Ectodermal cell (in vitro differentiated cells): ENCODE results near the gene SSRP1.
"Not testable (repeated sequence)": the region's sequence is repeated elsewhere in the genome, so short reads cannot be mapped to it uniquely, and the experiment has no call there.

Source experiments
- H3K27ac ChIP-seq: 2 replicates; pipeline ENCODE4 v1.7.0; 2013; ENCODE audit warnings: mild to moderate bottlenecking, low read depth, low read length; ENCODE audit not compliant: insufficient read depth, poor library complexity, severe bottlenecking
- H3K27me3 ChIP-seq: 2 replicates; pipeline ENCODE4 v1.7.0; 2013; ENCODE audit warnings: mild to moderate bottlenecking, low read length; ENCODE audit not compliant: insufficient read depth, control insufficient read depth, poor library complexity, severe bottlenecking
- H3K36me3 ChIP-seq: one replicate; pipeline ENCODE4 v1.7.0; 2013; ENCODE audit warnings: low read length; ENCODE audit not compliant: control insufficient read depth, insufficient read depth
- H3K4me1 ChIP-seq: one replicate; pipeline ENCODE4 v1.7.0; 2013; ENCODE audit warnings: low read length; ENCODE audit not compliant: control insufficient read depth, insufficient read depth
- H3K4me3 ChIP-seq: 2 replicates; pipeline ENCODE4 v1.7.0; 2013; ENCODE audit warnings: low read depth, low read length, control low read depth; ENCODE audit not compliant: insufficient read depth
- H3K9me3 ChIP-seq: 2 replicates; pipeline ENCODE4 v1.7.0; 2013; ENCODE audit warnings: mild to moderate bottlenecking, low read length, moderate library complexity; ENCODE audit not compliant: control insufficient read depth
- WGBS, 2 experiments: methylation state at CpG; one replicate each; pipeline ENCODE4 v1.1.7; 2013; ENCODE audit warnings: missing lambda C conversion rate in 2 of 2; 5-methylcytosine and 5-hydroxymethylcytosine counted together

SSRP1 gene

DNA sequence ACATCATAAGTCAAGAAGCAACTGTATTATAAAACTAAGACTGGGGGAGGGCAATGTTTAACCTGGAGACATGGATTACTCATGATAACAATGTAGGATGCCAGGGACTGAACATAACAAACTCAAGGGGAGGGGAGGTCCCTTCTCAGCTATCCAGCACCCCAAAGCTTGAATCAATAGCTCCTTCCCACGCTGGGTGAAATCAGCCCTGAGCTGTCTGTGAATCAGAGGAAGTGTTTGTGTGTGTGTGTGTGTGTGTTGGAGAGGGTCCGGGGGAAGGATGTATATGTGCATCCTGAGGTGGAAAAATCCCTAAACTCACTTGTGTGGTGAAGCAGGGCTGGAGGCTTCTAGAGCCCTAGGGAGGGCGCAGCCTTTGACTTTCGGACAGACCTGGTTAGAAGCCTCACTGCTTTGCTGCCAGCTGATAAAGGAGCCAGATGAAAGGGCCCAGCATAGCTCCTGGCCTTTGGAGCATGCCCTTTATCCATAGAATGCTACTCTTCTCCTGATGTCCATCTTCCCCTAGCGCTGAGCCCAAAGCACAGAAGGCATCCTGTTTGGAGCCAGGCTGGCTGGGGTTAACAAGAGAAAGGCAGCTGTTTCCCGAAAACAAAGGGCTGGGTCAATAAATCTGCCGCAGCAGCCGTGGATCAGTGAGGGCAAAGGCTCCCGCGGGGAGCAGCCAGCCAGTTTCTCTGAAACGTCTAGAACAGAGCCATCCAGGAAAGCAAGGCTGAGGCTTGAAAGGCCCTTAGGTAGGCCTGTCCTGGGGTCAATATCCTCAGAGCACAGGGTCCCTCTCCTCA, 46.7 kb downstream of the SSRP1 start:
- Histone ChIP-seq H3K27ac (peak overlapping the region; percentile 75), H3K9me3 (no peaks in the 10 kb centered on the region), H3K4me1 (peaks cover 14% of the 10 kb centered on the region), H3K4me3 (no peak overlapping the region), H3K27me3 (no peaks in the 10 kb centered on the region), H3K36me3 (no peaks in the 10 kb centered on the region)
- WGBS, 2 experiments: 31 to 32% methylated on average over 11 of the region's 11 CpGs

DNA sequence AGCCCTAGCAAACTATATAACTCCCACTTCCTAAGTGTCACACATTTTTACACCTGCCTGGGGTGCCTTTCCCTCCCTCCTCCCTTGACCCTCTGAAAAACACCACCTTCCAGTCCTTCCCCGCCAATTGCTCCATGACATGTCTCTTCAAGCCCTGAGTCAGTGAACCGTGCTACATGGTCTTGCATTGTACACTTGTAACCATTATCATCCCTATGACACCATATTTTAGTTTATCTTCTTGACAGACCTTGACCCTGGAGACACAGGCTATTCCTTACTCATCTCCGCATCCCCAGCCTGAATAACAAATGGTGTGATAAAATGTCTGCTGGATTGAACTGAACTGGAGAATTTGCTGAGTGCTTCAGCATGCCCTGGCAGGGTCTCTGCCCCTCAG, 47.8 kb downstream of the SSRP1 start:
- no peaks in the 10 kb centered on the region for H3K27me3 ChIP-seq
- 93 to 97% methylated on average over 2 to 3 of the region's 3 CpGs for WGBS, 2 experiments
- no peak overlapping the region for H3K4me3 ChIP-seq
- no peak overlapping the region for H3K27ac ChIP-seq
- H3K36me3 ChIP-seq: no peaks in the 10 kb centered on the region
- peaks cover 19% of the 10 kb centered on the region for H3K4me1 ChIP-seq
- H3K9me3 ChIP-seq: no peaks in the 10 kb centered on the region

DNA sequence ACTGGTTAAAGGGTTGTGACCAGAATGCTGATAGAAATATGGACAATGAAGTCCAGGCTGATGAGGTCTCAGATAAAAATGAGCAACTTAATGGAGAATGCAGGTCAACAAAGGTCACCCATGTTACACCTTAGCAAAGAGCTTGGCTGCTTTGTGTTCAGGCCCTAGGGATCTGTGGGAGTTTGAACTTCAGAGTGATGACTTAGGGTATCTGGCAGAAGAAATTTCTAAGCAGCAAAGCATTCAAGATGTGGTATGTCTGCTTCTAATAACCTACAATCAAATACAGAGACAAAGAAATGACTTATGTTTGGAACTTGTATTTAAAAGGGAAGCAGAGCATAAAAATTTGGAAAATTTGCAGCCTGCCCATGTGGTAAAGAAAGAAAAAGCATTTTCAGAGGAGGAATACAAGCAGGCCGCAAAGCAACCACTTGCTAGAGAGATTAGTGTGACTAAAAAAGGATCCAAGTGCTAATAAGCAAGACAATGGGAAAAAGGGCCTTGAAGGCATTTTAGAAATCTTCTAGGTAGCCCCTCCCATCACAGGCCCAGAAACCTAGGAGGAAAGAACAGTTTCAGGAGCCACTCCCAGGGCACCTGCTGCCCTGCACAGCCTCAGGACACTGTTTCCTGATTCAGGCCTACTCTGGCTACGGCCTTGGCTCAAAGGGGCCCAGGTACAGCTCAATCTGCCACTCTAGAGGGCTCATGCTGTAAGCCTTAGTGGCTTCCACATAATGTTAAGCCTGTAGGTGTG, 52.3 kb downstream of the SSRP1 start:
- Histone ChIP-seq H3K27me3 (no peaks in the 10 kb centered on the region), H3K36me3 (no peaks in the 10 kb centered on the region), H3K4me3 (no peak overlapping the region), H3K4me1 (peaks cover 6% of the 10 kb centered on the region), H3K9me3 (no peaks in the 10 kb centered on the region), H3K27ac (no peak overlapping the region)
- 65 to 72% methylated on average over 2 of the region's 2 CpGs for WGBS, 2 experiments

DNA sequence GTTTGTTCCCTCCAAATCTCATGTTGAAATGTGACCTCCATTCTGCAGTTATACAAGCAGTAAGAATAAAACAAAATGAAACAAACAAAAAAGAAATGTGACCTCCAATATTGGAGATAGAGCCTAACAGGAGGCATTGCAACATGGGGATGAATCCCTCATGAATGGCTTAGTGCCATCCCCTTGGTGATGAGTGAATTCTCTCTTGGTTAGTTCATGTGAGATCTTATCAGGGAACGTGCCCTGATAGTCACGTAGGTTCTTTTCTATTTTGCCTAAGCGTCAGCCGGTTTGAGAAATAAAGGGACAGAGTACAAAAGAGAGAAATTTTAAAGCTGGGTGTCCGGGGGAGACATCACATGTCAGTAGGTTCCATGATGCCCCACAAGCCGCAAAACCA, 54.1 kb downstream of the SSRP1 start:
- not testable (repeated sequence) for H3K27ac ChIP-seq, H3K4me3 ChIP-seq, H3K27me3 ChIP-seq, H3K36me3 ChIP-seq, H3K9me3 ChIP-seq, H3K4me1 ChIP-seq
- 86 to 97% methylated on average over 5 to 6 of the region's 6 CpGs for WGBS, 2 experiments

DNA sequence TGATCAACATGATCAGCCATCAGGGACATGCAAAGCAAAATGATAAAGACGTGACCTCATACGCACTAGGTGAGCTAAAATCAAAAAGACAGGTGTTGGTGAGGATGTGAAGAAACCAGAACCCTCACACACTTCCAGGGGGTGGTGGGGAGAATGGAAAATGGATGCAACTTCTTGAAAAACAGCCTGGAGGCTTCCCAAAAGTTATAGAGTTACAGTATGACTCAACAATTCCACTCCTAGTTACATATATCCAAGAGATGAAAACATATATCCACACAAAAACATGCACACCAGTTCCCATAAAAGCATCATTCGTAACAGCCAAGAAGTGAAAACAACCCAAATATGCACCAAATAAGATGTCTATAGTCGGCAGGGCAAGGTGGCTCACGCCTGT, 56.6 kb downstream of the SSRP1 start:
- H3K36me3 ChIP-seq: no peaks in the 10 kb centered on the region
- peaks cover 6% of the 10 kb centered on the region for H3K4me1 ChIP-seq
- peaks cover 5% of the 10 kb centered on the region for H3K27me3 ChIP-seq
- H3K27ac ChIP-seq: no peak overlapping the region
- 93 to 97% methylated on average over 5 of the region's 5 CpGs for WGBS, 2 experiments
- no peaks in the 10 kb centered on the region for H3K9me3 ChIP-seq
- H3K4me3 ChIP-seq: no peak overlapping the region

DNA sequence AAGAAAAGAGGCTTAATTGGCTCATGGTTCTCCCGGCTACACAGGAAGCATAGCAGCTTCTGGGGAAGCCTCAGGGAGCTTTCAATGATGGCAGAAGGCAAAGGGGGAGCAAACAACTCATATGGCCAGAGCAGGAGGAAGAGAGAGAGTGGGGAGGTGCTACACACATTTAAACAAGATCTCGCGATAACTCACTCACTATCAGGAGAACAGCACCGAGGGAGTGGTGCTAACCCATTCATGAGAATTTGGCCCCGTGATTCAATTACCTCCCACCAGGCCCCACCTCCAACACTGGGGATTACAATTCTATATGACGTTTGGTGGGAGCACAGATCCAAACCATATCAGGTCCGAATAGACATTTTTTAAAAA, 57.0 kb downstream of the SSRP1 start:
- 90 to 92% methylated on average over 7 of the region's 7 CpGs for WGBS, 2 experiments
- H3K36me3 ChIP-seq: no peaks in the 10 kb centered on the region
- H3K27me3 ChIP-seq: peaks cover 5% of the 10 kb centered on the region
- no peak overlapping the region for H3K27ac ChIP-seq
- H3K4me1 ChIP-seq: peaks cover 4% of the 10 kb centered on the region
- no peak overlapping the region for H3K4me3 ChIP-seq
- H3K9me3 ChIP-seq: no peaks in the 10 kb centered on the region

DNA sequence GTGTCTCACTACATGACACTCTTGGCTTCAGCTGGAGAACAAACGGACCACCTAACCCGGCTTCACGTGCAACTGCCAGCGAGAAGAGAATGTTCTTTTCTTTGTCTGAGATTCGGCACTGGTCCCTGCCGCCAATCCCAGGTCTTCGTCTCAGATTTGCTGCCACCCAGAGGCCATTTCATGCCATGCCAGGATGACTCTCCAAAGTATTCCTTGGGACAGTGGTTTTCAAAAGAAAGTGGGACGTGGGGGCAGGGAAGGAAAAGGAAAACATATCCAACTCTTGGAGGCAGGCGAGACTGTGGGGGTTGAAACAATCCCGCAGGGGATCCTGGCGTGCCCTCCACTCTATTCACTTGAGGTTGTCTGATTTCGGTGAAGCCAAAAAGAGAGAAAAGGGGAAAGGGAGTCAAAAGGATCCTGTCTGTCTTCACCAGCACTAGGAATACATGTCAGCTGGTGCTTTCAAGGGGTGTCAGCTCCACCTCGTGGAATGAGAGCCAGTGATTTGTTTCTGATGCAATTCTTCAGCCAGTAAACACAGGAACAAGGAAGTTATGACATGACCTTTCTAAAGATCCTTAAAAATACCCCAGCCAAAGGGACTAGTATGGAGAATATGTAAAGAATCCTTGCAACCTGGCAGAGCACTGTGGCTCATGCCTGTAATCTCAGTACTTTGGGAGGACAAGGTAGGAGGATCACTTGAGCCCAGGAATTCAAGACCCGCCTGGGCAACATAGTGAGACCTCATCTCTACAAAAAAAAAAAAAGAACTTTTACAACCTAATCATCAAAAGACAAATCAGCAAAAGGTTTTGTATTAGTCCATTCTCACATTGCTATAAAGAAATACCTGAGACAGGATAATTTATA, 57.6 kb downstream of the SSRP1 start:
- peaks cover 5% of the 10 kb centered on the region for H3K27me3 ChIP-seq
- no peak overlapping the region for H3K27ac ChIP-seq
- H3K36me3 ChIP-seq: no peaks in the 10 kb centered on the region
- no peak overlapping the region for H3K4me3 ChIP-seq
- H3K9me3 ChIP-seq: no peaks in the 10 kb centered on the region
- WGBS, 2 experiments: 12% methylated on average over 14 of the region's 14 CpGs
- no peaks in the 10 kb centered on the region for H3K4me1 ChIP-seq

DNA sequence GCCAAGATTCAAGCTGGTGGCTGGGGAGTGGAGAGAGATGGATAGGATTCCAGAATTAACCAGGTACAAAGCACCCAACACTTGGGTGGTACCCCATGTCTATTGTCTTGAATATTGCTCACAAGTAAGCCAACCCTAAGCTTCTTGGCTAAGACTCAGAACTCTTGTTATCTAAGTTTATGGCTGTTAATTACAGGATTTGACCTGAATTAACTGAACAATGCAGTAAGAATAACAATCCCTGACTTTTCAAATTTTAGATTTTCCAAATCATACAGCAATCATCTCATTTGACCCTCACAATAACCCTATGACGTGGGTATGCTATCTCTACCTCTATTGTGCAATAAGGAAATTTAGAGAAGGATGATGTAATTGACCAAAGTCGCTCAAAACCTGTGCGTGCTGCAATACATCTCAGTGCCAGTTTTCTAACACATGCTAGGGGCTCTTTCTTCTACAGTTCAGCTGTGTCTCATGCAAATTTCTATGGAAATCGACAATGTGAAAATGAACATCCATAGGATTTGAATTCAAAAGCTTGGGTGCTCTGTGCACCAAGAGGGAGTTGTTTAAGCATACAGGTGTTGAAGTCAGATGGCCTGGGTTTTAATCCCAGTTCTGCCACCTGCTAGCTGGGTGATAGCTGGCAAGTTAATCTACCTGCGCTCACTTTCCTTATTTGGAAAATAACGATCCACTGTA, 58.6 kb downstream of the SSRP1 start:
- H3K4me1 ChIP-seq: no peaks in the 10 kb centered on the region

DNA sequence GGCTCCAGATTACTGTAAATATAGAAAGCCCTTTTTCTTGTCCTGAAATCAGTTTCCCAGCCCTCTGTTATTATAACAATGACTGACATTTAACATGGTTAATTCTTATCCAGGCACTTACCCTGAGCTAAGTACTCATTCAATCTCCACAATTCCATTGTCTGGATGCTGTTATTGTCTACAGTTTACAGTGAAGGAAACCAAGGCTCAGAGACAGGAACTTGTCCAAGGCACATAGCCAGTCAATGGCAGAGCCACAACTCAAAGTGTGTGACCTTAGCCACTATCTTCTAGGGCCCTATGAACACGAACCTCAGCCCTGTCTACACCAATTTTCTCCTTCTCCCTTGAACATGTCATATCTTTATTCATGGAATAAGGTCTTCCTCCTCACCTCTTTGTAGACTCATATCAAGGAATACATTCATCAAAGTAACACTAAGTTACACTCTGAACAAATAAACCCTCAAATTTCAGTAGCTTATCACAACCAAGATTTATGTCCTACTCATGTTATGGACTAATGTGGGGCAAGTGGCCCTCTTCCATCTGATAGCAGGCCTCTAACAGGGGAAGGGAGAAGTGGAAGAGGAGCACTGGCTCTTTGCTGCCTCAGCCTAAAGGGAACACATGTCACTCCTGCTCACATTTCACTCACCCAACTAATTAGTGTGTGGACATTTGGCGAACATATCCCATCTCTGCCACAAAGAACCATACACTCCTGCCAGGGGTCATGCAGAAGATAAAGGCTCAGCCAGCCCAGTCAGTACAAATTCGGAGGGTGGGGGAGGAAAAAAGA, 59.3 kb downstream of the SSRP1 start:
- Histone ChIP-seq H3K9me3 (no peaks in the 10 kb centered on the region), H3K36me3 (no peaks in the 10 kb centered on the region), H3K27me3 (peaks cover 5% of the 10 kb centered on the region), H3K4me3 (no peak overlapping the region), H3K4me1 (no peaks in the 10 kb centered on the region), H3K27ac (no peak overlapping the region)
- 89 to 95% methylated on average over 3 of the region's 3 CpGs for WGBS, 2 experiments

More for the DNA sequence above, 58.6 kb downstream of the SSRP1 start:
- no peak overlapping the region for H3K4me3 ChIP-seq
- no peak overlapping the region for H3K27ac ChIP-seq
- no peaks in the 10 kb centered on the region for H3K9me3 ChIP-seq
- no peaks in the 10 kb centered on the region for H3K36me3 ChIP-seq
- 82 to 91% methylated on average over 5 to 6 of the region's 6 CpGs for WGBS, 2 experiments
- peaks cover 5% of the 10 kb centered on the region for H3K27me3 ChIP-seq
